ENCODE measurements around the gene GNL1. TPM values are rescaled to one million over a fixed set of nuclear protein-coding genes. Genes with fewer than 3 reads are reported as not detected.
A peak's percentile ranks its signal among the peaks of the same experiment; 100 is the strongest.

Gene GNL1
- total and polyA plus RNA-seq, 2 donors = 46.4 to 78.8 TPM

GRCh38 chr6:30571762-30572082, 15.4 kb upstream of the GNL1 start:
- no peak for DNase-seq (ENCODE audit: low read depth in 6 of 9, low spot score in 9 of 9)
- peak overlapping the region; percentile 64 to 93 for H3K4me3 ChIP-seq (ENCODE audit: low read length in 2 of 2)
- H3K27me3 ChIP-seq (ENCODE audit: control insufficient read depth in 2 of 2, insufficient read depth in 1 of 2, low read length in 1 of 2) = no peaks in the 10 kb centered on the region
- H3K4me1 ChIP-seq (ENCODE audit: control insufficient read depth in 2 of 2, insufficient read depth in 2 of 2, low read length in 2 of 2) = peaks cover 23 to 29% of the 10 kb centered on the region in 2 donors
- H3K27ac ChIP-seq (ENCODE audit: low read depth in 1 of 2, low read length in 1 of 2) = peak overlapping the region; percentile 83 to 89
- H3K9me3 ChIP-seq (ENCODE audit: control insufficient read depth in 2 of 2, insufficient read depth in 1 of 2, low read length in 1 of 2) = no peaks in the 10 kb centered on the region
- 2% methylated on average over 8 of the region's 8 CpGs for WGBS
- peaks cover 4 to 17% of the 10 kb centered on the region in 2 donors for H3K36me3 ChIP-seq (ENCODE audit: control insufficient read depth in 2 of 2, insufficient read depth in 2 of 2, low read length in 1 of 2)

GRCh38 chr6:30571075-30571761, 14.9 kb upstream of the GNL1 start, which contains the start of gene ABCF1:
TSS of gene ABCF1 (plus strand) at chr6:30571442. CDS start at chr6:30571488, 46 bp downstream.
- H3K36me3 ChIP-seq (ENCODE audit: control insufficient read depth in 2 of 2, insufficient read depth in 2 of 2, low read length in 1 of 2) = peaks cover 0 to 13% of the 10 kb centered on the region in 2 donors
- H3K27ac ChIP-seq (ENCODE audit: low read depth in 1 of 2, low read length in 1 of 2) = peak within 1 kb of the TSS; percentile 83 to 89
- DNase-seq (ENCODE audit: low read depth in 6 of 9, low spot score in 9 of 9) = peak; percentile 83 to 99 (median 98)
- no peaks in the 10 kb centered on the region for H3K9me3 ChIP-seq (ENCODE audit: control insufficient read depth in 2 of 2, insufficient read depth in 1 of 2, low read length in 1 of 2)
- H3K27me3 ChIP-seq (ENCODE audit: control insufficient read depth in 2 of 2, insufficient read depth in 1 of 2, low read length in 1 of 2) = no peaks in the 10 kb centered on the region
- peak within 1 kb of the TSS; percentile 64 to 93 for H3K4me3 ChIP-seq (ENCODE audit: low read length in 2 of 2)
- H3K4me1 ChIP-seq (ENCODE audit: control insufficient read depth in 2 of 2, insufficient read depth in 2 of 2, low read length in 2 of 2) = peaks cover 23 to 29% of the 10 kb centered on the region in 2 donors
- WGBS = under 1% methylated on average over 59 of the region's 59 CpGs

GRCh38 chr6:30570740-30571074, 14.4 kb upstream of the GNL1 start:
- peaks cover 0 to 11% of the 10 kb centered on the region in 2 donors for H3K36me3 ChIP-seq (ENCODE audit: control insufficient read depth in 2 of 2, insufficient read depth in 2 of 2, low read length in 1 of 2)
- no peak for DNase-seq (ENCODE audit: low read depth in 6 of 9, low spot score in 9 of 9)

GRCh38 chr6:30570263-30570662, 14.0 kb upstream of the GNL1 start:
- peak in 1 of 9 donors; percentile 19 for DNase-seq (ENCODE audit: low read depth in 6 of 9, low spot score in 9 of 9)
- H3K27me3 ChIP-seq (ENCODE audit: control insufficient read depth in 2 of 2, insufficient read depth in 1 of 2, low read length in 1 of 2) = no peaks in the 10 kb centered on the region
- peaks cover 0 to 6% of the 10 kb centered on the region in 2 donors for H3K36me3 ChIP-seq (ENCODE audit: control insufficient read depth in 2 of 2, insufficient read depth in 2 of 2, low read length in 1 of 2)
- H3K4me3 ChIP-seq (ENCODE audit: low read length in 2 of 2) = no peak overlapping the region
- H3K4me1 ChIP-seq (ENCODE audit: control insufficient read depth in 2 of 2, insufficient read depth in 2 of 2, low read length in 2 of 2) = peaks cover 23 to 29% of the 10 kb centered on the region in 2 donors
- no peak overlapping the region for H3K27ac ChIP-seq (ENCODE audit: low read depth in 1 of 2, low read length in 1 of 2)
- WGBS = 98% methylated on average over 1 of the region's 1 CpG
- H3K9me3 ChIP-seq (ENCODE audit: control insufficient read depth in 2 of 2, insufficient read depth in 1 of 2, low read length in 1 of 2) = no peaks in the 10 kb centered on the region

More at GRCh38 chr6:30570740-30571074, 14.4 kb upstream of the GNL1 start:
- 2% methylated on average over 18 of the region's 18 CpGs for WGBS
- H3K27ac ChIP-seq (ENCODE audit: low read depth in 1 of 2, low read length in 1 of 2) = peak overlapping the region; percentile 10 to 70
- H3K27me3 ChIP-seq (ENCODE audit: control insufficient read depth in 2 of 2, insufficient read depth in 1 of 2, low read length in 1 of 2) = no peaks in the 10 kb centered on the region
- peak overlapping the region; percentile 64 to 93 for H3K4me3 ChIP-seq (ENCODE audit: low read length in 2 of 2)
- H3K4me1 ChIP-seq (ENCODE audit: control insufficient read depth in 2 of 2, insufficient read depth in 2 of 2, low read length in 2 of 2) = peaks cover 23 to 29% of the 10 kb centered on the region in 2 donors
- H3K9me3 ChIP-seq (ENCODE audit: control insufficient read depth in 2 of 2, insufficient read depth in 1 of 2, low read length in 1 of 2) = no peaks in the 10 kb centered on the region

DNA sequence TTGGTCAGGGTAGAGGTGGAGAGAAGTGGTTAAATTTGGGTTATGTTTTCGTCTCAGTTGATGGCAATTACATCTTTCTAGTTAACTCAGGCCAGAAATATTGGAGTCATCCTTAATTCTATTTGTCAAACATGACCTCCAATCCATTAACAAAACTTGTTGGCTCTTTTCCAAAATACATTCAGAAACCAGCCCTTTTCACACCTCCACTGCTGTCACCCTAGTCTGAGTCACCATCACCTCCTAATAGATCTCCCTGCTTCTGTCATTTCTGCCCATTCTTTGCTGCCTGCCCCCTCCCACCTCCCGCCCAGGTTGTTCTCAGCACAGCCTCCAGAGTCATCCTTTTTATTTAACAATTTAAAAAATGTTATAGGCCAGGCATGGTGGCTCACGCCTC, 12.0 kb upstream of the GNL1 start:
- Histone ChIP-seq H3K27me3 (ENCODE audit: control insufficient read depth in 2 of 2, insufficient read depth in 1 of 2, low read length in 1 of 2) (no peaks in the 10 kb centered on the region), H3K9me3 (ENCODE audit: control insufficient read depth in 2 of 2, insufficient read depth in 1 of 2, low read length in 1 of 2) (no peaks in the 10 kb centered on the region), H3K27ac (ENCODE audit: low read depth in 1 of 2, low read length in 1 of 2) (no peak overlapping the region), H3K4me1 (ENCODE audit: control insufficient read depth in 2 of 2, insufficient read depth in 2 of 2, low read length in 2 of 2) (peaks cover 14 to 23% of the 10 kb centered on the region in 2 donors), H3K4me3 (ENCODE audit: low read length in 2 of 2) (no peak overlapping the region), H3K36me3 (ENCODE audit: control insufficient read depth in 2 of 2, insufficient read depth in 2 of 2, low read length in 1 of 2) (peaks cover 2 to 9% of the 10 kb centered on the region in 2 donors)
- DNase-seq (ENCODE audit: low read depth in 6 of 9, low spot score in 9 of 9) = no peak
- 66% methylated on average over 3 of the region's 3 CpGs for WGBS

DNA sequence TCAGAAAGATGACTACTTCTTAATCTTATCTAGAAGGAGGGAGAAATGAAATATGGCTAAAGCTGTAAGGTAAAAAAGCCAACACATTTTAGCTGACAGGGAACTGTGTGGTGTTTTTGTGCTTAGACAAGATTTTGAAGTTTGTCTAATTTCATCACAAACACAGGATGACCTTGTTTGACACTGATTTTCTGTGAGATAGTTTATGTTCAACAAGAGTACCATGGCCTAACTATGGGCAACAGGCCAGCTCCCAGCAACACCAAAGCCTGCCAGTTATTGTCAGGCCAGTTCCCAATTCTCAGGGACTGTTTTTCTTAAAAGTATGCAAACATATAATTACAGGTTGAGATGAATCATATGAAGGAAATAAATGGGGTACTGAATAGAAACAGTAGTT, 9.5 kb upstream of the GNL1 start:
- Histone ChIP-seq H3K36me3 (ENCODE audit: control insufficient read depth in 2 of 2, insufficient read depth in 2 of 2, low read length in 1 of 2) (peaks cover 20 to 29% of the 10 kb centered on the region in 2 donors), H3K4me1 (ENCODE audit: control insufficient read depth in 2 of 2, insufficient read depth in 2 of 2, low read length in 2 of 2) (peaks cover 5 to 8% of the 10 kb centered on the region in 2 donors), H3K9me3 (ENCODE audit: control insufficient read depth in 2 of 2, insufficient read depth in 1 of 2, low read length in 1 of 2) (no peaks in the 10 kb centered on the region), H3K27ac (ENCODE audit: low read depth in 1 of 2, low read length in 1 of 2) (no peak overlapping the region), H3K27me3 (ENCODE audit: control insufficient read depth in 2 of 2, insufficient read depth in 1 of 2, low read length in 1 of 2) (no peaks in the 10 kb centered on the region), H3K4me3 (ENCODE audit: low read length in 2 of 2) (no peak overlapping the region)
- no peak for DNase-seq (ENCODE audit: low read depth in 6 of 9, low spot score in 9 of 9)

DNA sequence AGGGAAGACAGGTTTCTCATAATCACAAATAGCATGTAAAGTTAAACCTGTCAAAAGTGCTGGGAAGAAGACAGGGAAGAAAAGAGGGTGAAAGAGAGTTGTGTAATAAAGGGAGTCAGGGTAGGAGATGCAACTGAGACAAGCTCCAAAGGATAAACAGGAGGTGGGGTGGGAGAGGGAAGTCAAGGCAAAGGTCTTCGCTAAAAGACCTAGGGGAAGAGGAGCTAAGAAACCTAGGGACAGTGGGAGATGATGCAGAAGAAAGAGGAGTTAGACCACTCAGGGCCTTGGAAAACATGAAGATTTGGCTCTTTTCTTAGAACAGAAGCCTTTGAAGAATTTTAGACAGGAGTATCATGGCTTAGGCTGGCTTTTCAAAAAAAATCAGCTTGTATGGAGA, 7.8 kb upstream of the GNL1 start:
- no peak for DNase-seq (ENCODE audit: low read depth in 6 of 9, low spot score in 9 of 9)
- WGBS = 95% methylated on average over 1 of the region's 1 CpG
- Histone ChIP-seq H3K36me3 (ENCODE audit: control insufficient read depth in 2 of 2, insufficient read depth in 2 of 2, low read length in 1 of 2) (peaks cover 20 to 29% of the 10 kb centered on the region in 2 donors), H3K27ac (ENCODE audit: low read depth in 1 of 2, low read length in 1 of 2) (no peak overlapping the region), H3K27me3 (ENCODE audit: control insufficient read depth in 2 of 2, insufficient read depth in 1 of 2, low read length in 1 of 2) (no peaks in the 10 kb centered on the region), H3K9me3 (ENCODE audit: control insufficient read depth in 2 of 2, insufficient read depth in 1 of 2, low read length in 1 of 2) (no peaks in the 10 kb centered on the region), H3K4me1 (ENCODE audit: control insufficient read depth in 2 of 2, insufficient read depth in 2 of 2, low read length in 2 of 2) (no peaks in the 10 kb centered on the region), H3K4me3 (ENCODE audit: low read length in 2 of 2) (no peak overlapping the region)

DNA sequence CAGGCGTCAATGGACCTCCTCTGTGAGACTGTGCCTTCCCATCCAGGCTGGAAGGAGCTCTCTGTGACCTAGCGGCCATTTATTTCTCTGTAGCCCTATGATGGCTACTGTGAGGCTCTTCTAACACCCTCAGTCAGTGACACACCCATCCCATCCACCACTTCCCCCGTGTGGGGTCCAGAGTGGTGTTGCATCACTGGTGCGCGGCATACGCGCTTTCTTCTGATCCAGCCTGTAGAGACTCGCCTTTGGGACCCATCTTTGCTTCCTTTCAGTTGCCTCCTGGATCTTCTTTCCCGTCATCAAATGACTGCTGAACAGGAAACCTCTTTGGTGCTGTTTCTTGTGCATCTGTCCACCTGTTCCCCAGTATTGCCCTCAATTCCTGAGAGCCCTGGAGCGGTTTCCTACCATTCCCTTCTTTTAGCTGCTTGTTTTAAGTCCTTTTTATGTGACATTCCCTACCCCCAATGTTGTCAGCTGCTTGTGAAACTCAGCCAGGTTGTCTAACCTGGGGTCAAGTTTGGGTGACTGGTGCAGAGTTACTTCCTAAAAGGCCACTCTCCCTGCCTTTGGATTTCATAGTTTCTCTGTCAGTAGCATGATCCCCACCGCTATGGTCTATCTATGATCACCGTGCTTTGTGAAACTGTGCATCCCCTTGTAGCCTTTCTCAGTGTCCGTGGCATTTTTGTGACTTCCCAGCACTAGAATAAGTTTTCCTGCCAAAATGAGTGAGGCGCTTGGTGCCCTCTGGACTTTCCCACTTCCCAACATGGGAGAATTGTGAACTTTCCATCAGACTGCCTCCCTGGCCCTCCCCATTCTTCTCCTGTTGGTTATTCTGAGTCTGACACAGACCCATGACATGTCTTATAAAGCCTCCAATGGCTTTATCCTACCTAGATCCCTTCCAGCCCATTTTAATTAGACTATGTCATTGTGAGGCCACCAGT, 6.5 kb upstream of the GNL1 start:
- peaks cover 3 to 4% of the 10 kb centered on the region in 2 donors for H3K4me1 ChIP-seq (ENCODE audit: control insufficient read depth in 2 of 2, insufficient read depth in 2 of 2, low read length in 2 of 2)
- H3K36me3 ChIP-seq (ENCODE audit: control insufficient read depth in 2 of 2, insufficient read depth in 2 of 2, low read length in 1 of 2) = peaks cover 20 to 29% of the 10 kb centered on the region in 2 donors
- H3K27me3 ChIP-seq (ENCODE audit: control insufficient read depth in 2 of 2, insufficient read depth in 1 of 2, low read length in 1 of 2) = no peaks in the 10 kb centered on the region
- H3K4me3 ChIP-seq (ENCODE audit: low read length in 2 of 2) = no peak overlapping the region
- H3K27ac ChIP-seq (ENCODE audit: low read depth in 1 of 2, low read length in 1 of 2) = no peak overlapping the region
- no peak for DNase-seq (ENCODE audit: low read depth in 6 of 9, low spot score in 9 of 9)
- H3K9me3 ChIP-seq (ENCODE audit: control insufficient read depth in 2 of 2, insufficient read depth in 1 of 2, low read length in 1 of 2) = no peaks in the 10 kb centered on the region
- 97% methylated on average over 14 of the region's 14 CpGs for WGBS

DNA sequence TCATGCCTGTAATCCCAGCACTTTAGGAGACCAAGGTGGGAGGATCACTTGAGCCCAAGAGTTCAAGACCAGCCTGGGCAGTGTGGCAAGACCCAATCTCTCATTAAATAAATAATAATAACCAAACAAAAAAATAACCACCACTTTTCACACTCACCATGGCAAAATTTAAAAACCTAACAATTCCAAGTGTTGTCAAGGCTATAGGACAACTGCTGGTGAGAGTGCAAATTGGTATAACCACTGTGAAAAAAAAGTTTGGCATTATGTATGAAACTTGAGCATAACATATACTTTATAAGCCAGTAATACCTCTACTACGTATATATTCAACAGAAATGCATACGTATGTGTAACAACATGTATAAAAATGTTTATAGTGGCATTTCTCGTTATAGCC, 4.6 kb upstream of the GNL1 start:
- Histone ChIP-seq H3K36me3 (ENCODE audit: control insufficient read depth in 2 of 2, insufficient read depth in 2 of 2, low read length in 1 of 2) (peaks cover 20 to 29% of the 10 kb centered on the region in 2 donors), H3K9me3 (ENCODE audit: control insufficient read depth in 2 of 2, insufficient read depth in 1 of 2, low read length in 1 of 2) (no peaks in the 10 kb centered on the region), H3K4me1 (ENCODE audit: control insufficient read depth in 2 of 2, insufficient read depth in 2 of 2, low read length in 2 of 2) (peaks cover 3 to 8% of the 10 kb centered on the region in 2 donors), H3K27ac (ENCODE audit: low read depth in 1 of 2, low read length in 1 of 2) (no peak overlapping the region), H3K4me3 (ENCODE audit: low read length in 2 of 2) (no peak overlapping the region), H3K27me3 (ENCODE audit: control insufficient read depth in 2 of 2, insufficient read depth in 1 of 2, low read length in 1 of 2) (no peaks in the 10 kb centered on the region)
- 98% methylated on average over 3 of the region's 3 CpGs for WGBS
- DNase-seq (ENCODE audit: low read depth in 6 of 9, low spot score in 9 of 9) = no peak

All from thymus (tissue), 11 donors.